ENCODE results near the gene SPECC1.

The SPECC1 gene

GRCh38 chr17:20170085-20170484 is 160.9 kb downstream of the SPECC1 start:
- Histone ChIP-seq H3K27ac (ENCODE audit: low read length, poor library complexity, severe bottlenecking) (no peak overlapping the region), H2AK5ac (ENCODE audit: low read length, severe bottlenecking) (peak overlapping the region; percentile 93), H3K14ac (ENCODE audit: low read length in 2 of 2) (peak overlapping the region in 1 of 2 experiments; percentile 2), H3K79me1 (replicated peaks; ENCODE audit: low read length, poor library complexity, severe bottlenecking) (peaks cover 19% of the 10 kb centered on the region), H2BK12ac (ENCODE audit: low read length in 2 of 2) (peak overlapping the region in 1 of 2 experiments; percentile 7), H2AFZ (ENCODE audit: low read depth, low read length) (no peak overlapping the region), H3K27me3 (ENCODE audit: control insufficient read depth in 1 of 2, insufficient read depth in 1 of 2, low read length in 2 of 2) (no peaks in the 10 kb centered on the region), H2BK5ac (ENCODE audit: low read depth, low read length, poor library complexity, severe bottlenecking) (no peak overlapping the region), H3K4me3 (ENCODE audit: insufficient read depth in 1 of 2, low read depth in 1 of 2, low read length in 2 of 2) (no peak overlapping the region), H2BK120ac (ENCODE audit: low read depth, low read length) (no peak overlapping the region), H2BK15ac (ENCODE audit: low read depth, poor library complexity, severe bottlenecking) (no peak overlapping the region), H3K23ac (ENCODE audit: low read length in 2 of 2) (no peak overlapping the region), H3K4me2 (ENCODE audit: low read length, poor library complexity, severe bottlenecking) (no peak overlapping the region), H3K4ac (ENCODE audit: low read depth in 1 of 2, low read length in 2 of 2) (no peak overlapping the region), H3K18ac (ENCODE audit: low read depth in 1 of 2, low read length in 2 of 2) (no peak overlapping the region), H4K8ac (ENCODE audit: low read length) (no peak overlapping the region), H3K4me1 (ENCODE audit: control insufficient read depth, insufficient read depth, low read depth, low read length) (peaks cover 23% of the 10 kb centered on the region), H4K91ac (ENCODE audit: low read length) (peak overlapping the region; percentile 5), H3K9ac (ENCODE audit: low read length) (no peak overlapping the region), H3K36me3 (ENCODE audit: control insufficient read depth in 1 of 2, insufficient read depth in 2 of 2, low read depth in 1 of 2, low read length in 2 of 2) (no peaks in the 10 kb centered on the region), H3K9me3 (ENCODE audit: control insufficient read depth, low read length) (no peaks in the 10 kb centered on the region)
- 100% methylated on average over 2 of the region's 3 CpGs for WGBS
- DNase-seq = no peak

GRCh38 chr17:20171741-20172365 is 162.7 kb downstream of the SPECC1 start:
- Histone ChIP-seq H2AK5ac (ENCODE audit: low read length, severe bottlenecking) (peak overlapping the region; percentile 100), H3K9ac (ENCODE audit: low read length) (no peak overlapping the region), H3K4ac (ENCODE audit: low read depth in 1 of 2, low read length in 2 of 2) (peak overlapping the region; percentile 24 to 29), H2BK120ac (ENCODE audit: low read depth, low read length) (peak overlapping the region; percentile 56), H4K8ac (ENCODE audit: low read length) (peak overlapping the region; percentile 66), H3K36me3 (ENCODE audit: control insufficient read depth in 1 of 2, insufficient read depth in 2 of 2, low read depth in 1 of 2, low read length in 2 of 2) (no peaks in the 10 kb centered on the region), H3K18ac (ENCODE audit: low read depth in 1 of 2, low read length in 2 of 2) (peak overlapping the region; percentile 57 to 96), H2BK5ac (ENCODE audit: low read depth, low read length, poor library complexity, severe bottlenecking) (no peak overlapping the region), H3K79me1 (replicated peaks; ENCODE audit: low read length, poor library complexity, severe bottlenecking) (peaks cover 22% of the 10 kb centered on the region), H3K9me3 (ENCODE audit: control insufficient read depth, low read length) (no peaks in the 10 kb centered on the region), H3K4me1 (ENCODE audit: control insufficient read depth, insufficient read depth, low read depth, low read length) (peaks cover 24% of the 10 kb centered on the region), H3K4me3 (ENCODE audit: insufficient read depth in 1 of 2, low read depth in 1 of 2, low read length in 2 of 2) (no peak overlapping the region), H3K23ac (ENCODE audit: low read length in 2 of 2) (no peak overlapping the region), H3K27me3 (ENCODE audit: control insufficient read depth in 1 of 2, insufficient read depth in 1 of 2, low read length in 2 of 2) (peaks cover 0 to 4% of the 10 kb centered on the region in 2 experiments), H3K27ac (ENCODE audit: low read length, poor library complexity, severe bottlenecking) (peak overlapping the region; percentile 92), H2AFZ (ENCODE audit: low read depth, low read length) (no peak overlapping the region), H2BK12ac (ENCODE audit: low read length in 2 of 2) (peak overlapping the region; percentile 7 to 91), H3K14ac (ENCODE audit: low read length in 2 of 2) (peak overlapping the region in 1 of 2 experiments; percentile 82), H3K4me2 (ENCODE audit: low read length, poor library complexity, severe bottlenecking) (no peak overlapping the region), H2BK15ac (ENCODE audit: low read depth, poor library complexity, severe bottlenecking) (peak overlapping the region; percentile 12), H4K91ac (ENCODE audit: low read length) (peak overlapping the region; percentile 77)
- 95% methylated on average over 2 of the region's 2 CpGs for WGBS
- DNase-seq = no peak

GRCh38 chr17:20172376-20172775 is 163.2 kb downstream of the SPECC1 start:
- Histone ChIP-seq H3K9me3 (ENCODE audit: control insufficient read depth, low read length) (no peaks in the 10 kb centered on the region), H2BK5ac (ENCODE audit: low read depth, low read length, poor library complexity, severe bottlenecking) (peak overlapping the region; percentile 3), H3K27me3 (ENCODE audit: control insufficient read depth in 1 of 2, insufficient read depth in 1 of 2, low read length in 2 of 2) (peaks cover 0 to 5% of the 10 kb centered on the region in 2 experiments), H3K79me1 (replicated peaks; ENCODE audit: low read length, poor library complexity, severe bottlenecking) (peaks cover 21% of the 10 kb centered on the region), H3K4me1 (ENCODE audit: control insufficient read depth, insufficient read depth, low read depth, low read length) (peaks cover 24% of the 10 kb centered on the region), H3K27ac (ENCODE audit: low read length, poor library complexity, severe bottlenecking) (peak overlapping the region; percentile 92), H3K9ac (ENCODE audit: low read length) (no peak overlapping the region), H3K4me3 (ENCODE audit: insufficient read depth in 1 of 2, low read depth in 1 of 2, low read length in 2 of 2) (no peak overlapping the region), H3K14ac (ENCODE audit: low read length in 2 of 2) (peak overlapping the region in 1 of 2 experiments; percentile 57), H2BK12ac (ENCODE audit: low read length in 2 of 2) (peak overlapping the region; percentile 29 to 95), H2AK5ac (ENCODE audit: low read length, severe bottlenecking) (peak overlapping the region; percentile 100), H3K4me2 (ENCODE audit: low read length, poor library complexity, severe bottlenecking) (no peak overlapping the region), H2BK15ac (ENCODE audit: low read depth, poor library complexity, severe bottlenecking) (no peak overlapping the region), H3K36me3 (ENCODE audit: control insufficient read depth in 1 of 2, insufficient read depth in 2 of 2, low read depth in 1 of 2, low read length in 2 of 2) (no peaks in the 10 kb centered on the region), H3K18ac (ENCODE audit: low read depth in 1 of 2, low read length in 2 of 2) (peak overlapping the region; percentile 77 to 91), H3K4ac (ENCODE audit: low read depth in 1 of 2, low read length in 2 of 2) (peak overlapping the region; percentile 29 to 95), H2BK120ac (ENCODE audit: low read depth, low read length) (peak overlapping the region; percentile 56), H4K91ac (ENCODE audit: low read length) (peak overlapping the region; percentile 81), H4K8ac (ENCODE audit: low read length) (no peak overlapping the region), H3K23ac (ENCODE audit: low read length in 2 of 2) (peak overlapping the region in 1 of 2 experiments; percentile 74), H2AFZ (ENCODE audit: low read depth, low read length) (no peak overlapping the region)
- DNase-seq = no peak
- WGBS = 54% methylated on average over 2 of the region's 2 CpGs

GRCh38 chr17:20173091-20173490 is 163.9 kb downstream of the SPECC1 start:
- no peak overlapping the region for H3K14ac ChIP-seq (ENCODE audit: low read length in 2 of 2)
- no peak overlapping the region for H2AFZ ChIP-seq (ENCODE audit: low read depth, low read length)
- peak overlapping the region; percentile 21 for H2BK5ac ChIP-seq (ENCODE audit: low read depth, low read length, poor library complexity, severe bottlenecking)
- H3K9ac ChIP-seq (ENCODE audit: low read length) = no peak overlapping the region
- H3K27me3 ChIP-seq (ENCODE audit: control insufficient read depth in 1 of 2, insufficient read depth in 1 of 2, low read length in 2 of 2) = peaks cover 0 to 5% of the 10 kb centered on the region in 2 experiments
- H2BK15ac ChIP-seq (ENCODE audit: low read depth, poor library complexity, severe bottlenecking) = no peak overlapping the region
- no peak overlapping the region for H4K91ac ChIP-seq (ENCODE audit: low read length)
- H3K27ac ChIP-seq (ENCODE audit: low read length, poor library complexity, severe bottlenecking) = peak overlapping the region; percentile 92
- H3K4ac ChIP-seq (ENCODE audit: low read depth in 1 of 2, low read length in 2 of 2) = no peak overlapping the region
- no peak overlapping the region for H3K23ac ChIP-seq (ENCODE audit: low read length in 2 of 2)
- no peak overlapping the region for H4K8ac ChIP-seq (ENCODE audit: low read length)
- peak; percentile 56 for DNase-seq
- H3K9me3 ChIP-seq (ENCODE audit: control insufficient read depth, low read length) = no peaks in the 10 kb centered on the region
- peaks cover 21% of the 10 kb centered on the region for H3K79me1 ChIP-seq (replicated peaks; ENCODE audit: low read length, poor library complexity, severe bottlenecking)
- H3K18ac ChIP-seq (ENCODE audit: low read depth in 1 of 2, low read length in 2 of 2) = peak overlapping the region in 1 of 2 experiments; percentile 79
- H3K4me1 ChIP-seq (ENCODE audit: control insufficient read depth, insufficient read depth, low read depth, low read length) = peaks cover 24% of the 10 kb centered on the region
- H3K4me3 ChIP-seq (ENCODE audit: insufficient read depth in 1 of 2, low read depth in 1 of 2, low read length in 2 of 2) = no peak overlapping the region
- no peaks in the 10 kb centered on the region for H3K36me3 ChIP-seq (ENCODE audit: control insufficient read depth in 1 of 2, insufficient read depth in 2 of 2, low read depth in 1 of 2, low read length in 2 of 2)
- WGBS = no CpG with 5 or more reads among the region's 1 CpG
- H3K4me2 ChIP-seq (ENCODE audit: low read length, poor library complexity, severe bottlenecking) = no peak overlapping the region
- H2BK120ac ChIP-seq (ENCODE audit: low read depth, low read length) = no peak overlapping the region
- no peak overlapping the region for H2BK12ac ChIP-seq (ENCODE audit: low read length in 2 of 2)
- peak overlapping the region; percentile 43 for H2AK5ac ChIP-seq (ENCODE audit: low read length, severe bottlenecking)

Measured in mesenchymal stem cell (in vitro differentiated cells and primary cell).